Transverse colon (tissue), 4 donors: Measurements from ENCODE around the gene DCTD.

Source experiments
- POLR2AphosphoS5 ChIP-seq, 3 donors: sonication (generic); formaldehyde crosslinking; IDR thresholded peaks; one replicate each; pipeline ENCODE4 v1.6.1; 2016; ENCODE audit warnings: antibody characterized with exemption in 3 of 3
- TF ChIP-seq, protein P1 (sequence below), 5 experiments: fragments of 200-600 bp in 3 of 5; fragments of 450-650 bp in 2 of 5; sonication (generic) in 3 of 5; IDR thresholded peaks; 1 replicate in 2 of 5; 2 replicates in 3 of 5; pipeline ENCODE4 v1.5.1; 2016 to 2017; ENCODE audit warnings: antibody characterized with exemption in 5 of 5, inconsistent platforms in 3 of 5, mild to moderate bottlenecking in 2 of 5, moderate library complexity in 1 of 5

- TF ChIP-seq, protein P1, sequence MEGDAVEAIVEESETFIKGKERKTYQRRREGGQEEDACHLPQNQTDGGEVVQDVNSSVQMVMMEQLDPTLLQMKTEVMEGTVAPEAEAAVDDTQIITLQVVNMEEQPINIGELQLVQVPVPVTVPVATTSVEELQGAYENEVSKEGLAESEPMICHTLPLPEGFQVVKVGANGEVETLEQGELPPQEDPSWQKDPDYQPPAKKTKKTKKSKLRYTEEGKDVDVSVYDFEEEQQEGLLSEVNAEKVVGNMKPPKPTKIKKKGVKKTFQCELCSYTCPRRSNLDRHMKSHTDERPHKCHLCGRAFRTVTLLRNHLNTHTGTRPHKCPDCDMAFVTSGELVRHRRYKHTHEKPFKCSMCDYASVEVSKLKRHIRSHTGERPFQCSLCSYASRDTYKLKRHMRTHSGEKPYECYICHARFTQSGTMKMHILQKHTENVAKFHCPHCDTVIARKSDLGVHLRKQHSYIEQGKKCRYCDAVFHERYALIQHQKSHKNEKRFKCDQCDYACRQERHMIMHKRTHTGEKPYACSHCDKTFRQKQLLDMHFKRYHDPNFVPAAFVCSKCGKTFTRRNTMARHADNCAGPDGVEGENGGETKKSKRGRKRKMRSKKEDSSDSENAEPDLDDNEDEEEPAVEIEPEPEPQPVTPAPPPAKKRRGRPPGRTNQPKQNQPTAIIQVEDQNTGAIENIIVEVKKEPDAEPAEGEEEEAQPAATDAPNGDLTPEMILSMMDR (IDR thresholded peaks at IDR 0.05), result no peak
- no peak for TF ChIP-seq POLR2AphosphoS5 (IDR thresholded peaks at IDR 0.05)
Measured at GRCh38 chr4:182925855-182926254, 8.7 kb upstream of the DCTD start.
